IMR-90 (cell line): ENCODE measurements around the gene CABCOCO1. TPM values are rescaled to one million over a fixed set of nuclear protein-coding genes. Genes with fewer than 3 reads are reported as not detected.

Experiments used
- ATAC-seq: fragments of 200-7000 bp; cut with Tn5 transposase; 2 replicates; pipeline ENCODE4 v1.9.1; 2020; ENCODE audit warnings: low read depth, mild to moderate bottlenecking, moderate library complexity
- BruUV-seq: library from RNA; stranded (reverse); fragments of 400-500 nt; replicated peaks from 2 replicates; lab custom pipeline; 2021; lab: Mats Ljungman, UMichigan
- CTCF ChIA-PET: fragments of 300-600 bp; formaldehyde crosslinking; extraction: SDS; loops from one replicate; lab custom pipeline; 2021; ENCODE audit warnings: antibody characterized with exemption; lab: Yijun Ruan, JAX
- POLR2A ChIA-PET: fragments of 300-600 bp; sonication (Branson Sonifier 250); formaldehyde crosslinking; loops from one replicate; lab custom pipeline; 2022; ENCODE audit warnings: antibody characterized with exemption; ENCODE audit not compliant: unreplicated experiment; lab: Charles Lee
- DNase-seq: peaks from one replicate; pipeline ENCODE4 v3.0.0; 2013
- H2AFZ ChIP-seq: replicated peaks from 2 replicates; pipeline ENCODE3; 2013; ENCODE audit warnings: low read length, mild to moderate bottlenecking; ENCODE audit not compliant: poor library complexity
- H2AK5ac ChIP-seq: 2 replicates; pipeline ENCODE4 v1.6.1; 2013; ENCODE audit warnings: low read depth, low read length, inconsistent platforms
- H2AK9ac ChIP-seq: replicated peaks from 2 replicates; pipeline ENCODE3; 2013; ENCODE audit warnings: mild to moderate bottlenecking, low read depth, low read length, moderate library complexity; ENCODE audit not compliant: poor library complexity
- H2BK120ac ChIP-seq: 2 replicates; pipeline ENCODE4 v1.6.1; 2013; ENCODE audit warnings: low read depth, low read length, inconsistent platforms
- H2BK15ac ChIP-seq: 3 replicates; pipeline ENCODE4 v1.6.1; 2013; ENCODE audit warnings: low read depth, low read length, inconsistent platforms
- H2BK20ac ChIP-seq: 2 replicates; pipeline ENCODE4 v1.6.1; 2013; ENCODE audit warnings: low read depth, mild to moderate bottlenecking, inconsistent platforms, low read length, moderate library complexity
- H2BK5ac ChIP-seq: 2 replicates; pipeline ENCODE4 v1.6.1; 2013; ENCODE audit warnings: mild to moderate bottlenecking, low read depth, low read length, inconsistent platforms; ENCODE audit not compliant: poor library complexity, severe bottlenecking
- H3K14ac ChIP-seq: replicated peaks from 2 replicates; pipeline ENCODE4 v1.6.1; 2013; ENCODE audit warnings: low read depth, low read length, inconsistent platforms
- H3K18ac ChIP-seq: 2 replicates; pipeline ENCODE4 v1.6.1; 2013; ENCODE audit warnings: low read depth, low read length, control low read depth
- H3K23ac ChIP-seq: 2 replicates; pipeline ENCODE4 v1.6.1; 2013; ENCODE audit warnings: low read depth, low read length, inconsistent platforms
- H3K27ac ChIP-seq: 2 replicates; pipeline ENCODE4 v1.5.1; 2013; ENCODE audit warnings: mild to moderate bottlenecking, control low read depth, low read length; ENCODE audit not compliant: insufficient read depth
- H3K27me3 ChIP-seq: 2 replicates; pipeline ENCODE4 v1.6.1; 2013; ENCODE audit warnings: low read length; ENCODE audit not compliant: control insufficient read depth, insufficient read depth
- H3K36me3 ChIP-seq: 2 replicates; pipeline ENCODE4 v1.6.1; 2013; ENCODE audit warnings: low read length, mixed read lengths; ENCODE audit not compliant: control insufficient read depth, insufficient read depth
- H3K4ac ChIP-seq: 2 replicates; pipeline ENCODE4 v1.6.1; 2013; ENCODE audit warnings: low read depth, low read length, inconsistent platforms
- H3K4me1 ChIP-seq: 2 replicates; pipeline ENCODE4 v1.6.1; 2013; ENCODE audit warnings: low read length, mixed read lengths; ENCODE audit not compliant: control insufficient read depth, insufficient read depth
- H3K4me2 ChIP-seq: 2 replicates; pipeline ENCODE4 v1.6.1; 2013; ENCODE audit warnings: low read depth, mild to moderate bottlenecking, control low read depth, low read length, moderate library complexity
- H3K4me3 ChIP-seq: 2 replicates; pipeline ENCODE4 v1.5.1; 2013; ENCODE audit warnings: low read depth, mild to moderate bottlenecking, control low read depth, low read length, moderate library complexity; ENCODE audit not compliant: insufficient read depth
- H3K56ac ChIP-seq: 2 replicates; pipeline ENCODE4 v1.6.1; 2013; ENCODE audit warnings: low read length, inconsistent platforms; ENCODE audit not compliant: insufficient read depth; ENCODE audit errors: extremely low read depth
- H3K79me1 ChIP-seq, 2 experiments: 2 replicates each; pipeline ENCODE4 v1.6.1; 2013; ENCODE audit warnings: low read length in 2 of 2, inconsistent platforms in 1 of 2, low read depth in 1 of 2
- H3K9ac ChIP-seq: 2 replicates; pipeline ENCODE4 v1.6.1; 2013; ENCODE audit warnings: low read depth, low read length, control low read depth
- H3K9me1 ChIP-seq: 2 replicates; pipeline ENCODE4 v1.6.1; 2013; ENCODE audit warnings: low read length, inconsistent platforms; ENCODE audit not compliant: insufficient read depth
- H3K9me3 ChIP-seq: 2 replicates; pipeline ENCODE4 v1.6.1; 2013; ENCODE audit warnings: low read length; ENCODE audit not compliant: control insufficient read depth, insufficient read depth
- H4K20me1 ChIP-seq: 2 replicates; pipeline ENCODE4 v1.6.1; 2013; ENCODE audit warnings: low read length, inconsistent platforms; ENCODE audit not compliant: insufficient read depth
- H4K5ac ChIP-seq: 2 replicates; pipeline ENCODE4 v1.6.1; 2013; ENCODE audit warnings: mild to moderate bottlenecking, low read depth, low read length, control low read depth
- H4K8ac ChIP-seq, 2 experiments: 2 replicates each; pipeline ENCODE4 v1.6.1; 2013; ENCODE audit warnings: low read depth in 2 of 2, low read length in 2 of 2, control low read depth in 1 of 2, inconsistent platforms in 1 of 2
- H4K91ac ChIP-seq: 2 replicates; pipeline ENCODE4 v1.6.1; 2013; ENCODE audit warnings: low read depth, low read length, inconsistent platforms; ENCODE audit not compliant: insufficient read depth
- BHLHE40 ChIP-seq: fragments of 150-350 bp; IDR thresholded peaks from 2 replicates; pipeline ENCODE4 v1.6.1; 2016; ENCODE audit warnings: mild to moderate bottlenecking, low read depth, low read length
- CEBPB ChIP-seq: IDR thresholded peaks from 2 replicates; pipeline ENCODE4 v1.6.1; 2012; ENCODE audit warnings: low read depth, low read length, improper control_type of control experiment
- CHD1 ChIP-seq: IDR thresholded peaks from 2 replicates; pipeline ENCODE4 v1.6.1; 2012; ENCODE audit warnings: low read depth, low read length, improper control_type of control experiment
- CTCF ChIP-seq: conservative IDR thresholded peaks from 2 replicates; pipeline ENCODE4 v1.5.1; 2012; ENCODE audit warnings: mild to moderate bottlenecking, low read depth, low read length, improper control_type of control experiment
- ELK1 ChIP-seq: fragments of 150-350 bp; IDR thresholded peaks from 2 replicates; pipeline ENCODE4 v1.6.1; 2016; ENCODE audit warnings: low read depth, mild to moderate bottlenecking, low read length, moderate library complexity, borderline replicate concordance
- FOS ChIP-seq: fragments of 150-350 bp; IDR thresholded peaks from 2 replicates; pipeline ENCODE4 v1.6.1; 2016; ENCODE audit warnings: low read depth, low read length
- MAFK ChIP-seq: IDR thresholded peaks from 2 replicates; pipeline ENCODE4 v1.6.1; 2012; ENCODE audit warnings: low read depth, low read length, improper control_type of control experiment
- MAZ ChIP-seq: IDR thresholded peaks from 2 replicates; pipeline ENCODE4 v1.6.1; 2012; ENCODE audit warnings: low read depth, mild to moderate bottlenecking, low read length, improper control_type of control experiment, moderate library complexity, borderline replicate concordance
- MXI1 ChIP-seq: IDR thresholded peaks from 2 replicates; pipeline ENCODE4 v1.6.1; 2012; ENCODE audit warnings: low read depth, mild to moderate bottlenecking, low read length, moderate library complexity, borderline replicate concordance
- NFE2L2 ChIP-seq: fragments of 150-350 bp; IDR thresholded peaks from 2 replicates; pipeline ENCODE4 v1.6.1; 2016; ENCODE audit warnings: low read depth, mild to moderate bottlenecking, low read length
- POLR2A ChIP-seq: IDR thresholded peaks from 2 replicates; pipeline ENCODE4 v1.6.1; 2012; ENCODE audit warnings: mild to moderate bottlenecking, low read depth, low read length
- RAD21 ChIP-seq: IDR thresholded peaks from 2 replicates; pipeline ENCODE4 v1.6.1; 2012; ENCODE audit warnings: low read length, improper control_type of control experiment
- RCOR1 ChIP-seq: IDR thresholded peaks from 2 replicates; pipeline ENCODE4 v1.6.1; 2012; ENCODE audit warnings: mild to moderate bottlenecking, low read length, improper control_type of control experiment; ENCODE audit not compliant: insufficient replicate concordance
- RFX5 ChIP-seq: IDR thresholded peaks from 2 replicates; pipeline ENCODE4 v1.8.0; 2012; ENCODE audit warnings: low read depth, mild to moderate bottlenecking, low read length, moderate library complexity
- SMC3 ChIP-seq: fragments of 150-350 bp; IDR thresholded peaks from 2 replicates; pipeline ENCODE4 v1.6.1; 2016; ENCODE audit warnings: low read depth, mild to moderate bottlenecking, antibody characterized with exemption, low read length, moderate library complexity
- USF2 ChIP-seq: fragments of 150-350 bp; IDR thresholded peaks from 2 replicates; pipeline ENCODE4 v1.6.1; 2017; ENCODE audit warnings: mild to moderate bottlenecking, antibody characterized with exemption, low read length, low read depth
- WGBS, 2 experiments: methylation state at CpG; one replicate each; pipeline versions ENCODE4 v1.1.5 to v1.1.7; 2013; ENCODE audit warnings: missing lambda C conversion rate in 2 of 2; ENCODE audit not compliant: insufficient read length in 1 of 2; ENCODE audit errors: extremely low coverage in 2 of 2; 5-methylcytosine and 5-hydroxymethylcytosine counted together
- dilution Hi-C: fragments of 300-500 bp; cut with HindIII; formaldehyde crosslinking; loops from one replicate; pipeline ENCODE4 v1.14.3; 2018; ENCODE audit warnings: low sequenced_read_pairs; ENCODE audit not compliant: unreplicated experiment
- in situ Hi-C: fragments of 300-500 bp; cut with MboI; formaldehyde crosslinking; loops from 3 replicates; pipeline ENCODE4 v1.14.3; 2019; ENCODE audit warnings: low sequenced_read_pairs, inconsistent platforms, mixed read lengths
- intact Hi-C: fragments of 100-400 bp; cut with micrococcal nuclease; formaldehyde crosslinking; loops from 2 replicates; pipeline ENCODE4 v1.10.0; 2022
- polyA plus RNA-seq, 3 experiments: library from polyadenylated mRNA; depleted of rRNA; stranded (reverse); fragments of >200 nt; gene quantifications; 2 replicates each; pipeline ENCODE4 v1.2.3, GENCODE V29; 2012; ENCODE audit warnings: low replicate concordance in 1 of 3
- total RNA-seq: library from RNA; depleted of rRNA; stranded (reverse); fragments of >200 nt; gene quantifications from 2 replicates; pipeline ENCODE4 v1.2.3, GENCODE V29; 2012

The CABCOCO1 gene
- total and polyA plus RNA-seq, 2 of the 4 experiments (the other 2 are of a cell fraction): 0.18 to 0.31 TPM

- H3K23ac ChIP-seq: no peak overlapping the region
- H3K36me3 ChIP-seq: no peaks in the 10 kb centered on the region
- H3K18ac ChIP-seq: no peak overlapping the region
- WGBS, 2 experiments: no CpG with 5 or more reads among the region's 4 CpGs
- no peak overlapping the region for H2AK9ac ChIP-seq
- no peak overlapping the region for H2AFZ ChIP-seq
- H3K4me3 ChIP-seq: no peak overlapping the region
- H3K56ac ChIP-seq: no peak overlapping the region
- no peaks in the 10 kb centered on the region for H3K27me3 ChIP-seq
- H2BK20ac ChIP-seq: no peak overlapping the region
- H4K5ac ChIP-seq: no peak overlapping the region
- H2BK120ac ChIP-seq: no peak overlapping the region
- H4K91ac ChIP-seq: no peak overlapping the region
- H4K8ac ChIP-seq: no peak overlapping the region
- no peak overlapping the region for H3K14ac ChIP-seq
- DNase-seq: no peak
- no peaks in the 10 kb centered on the region for H3K9me1 ChIP-seq
- no peak overlapping the region for H3K27ac ChIP-seq
- no peaks in the 10 kb centered on the region for H3K79me1 ChIP-seq
- no peak overlapping the region for H3K4ac ChIP-seq
- POLR2A ChIA-PET: no interaction called here
- intact Hi-C loops: loop anchor here (1.0 to 5.0 kb wide), 7 partner anchors 103 to 916 kb away; partner anchors contain the start of gene ARID5B
- H2BK15ac ChIP-seq: no peak overlapping the region
- no peak overlapping the region for H3K9ac ChIP-seq
- dilution Hi-C loops: no loop called here
- no peak overlapping the region for H2BK5ac ChIP-seq
- H3K9me3 ChIP-seq: no peaks in the 10 kb centered on the region
- TF ChIP-seq NFE2L2 (no peak), CTCF (no peak), RFX5 (no peak), USF2 (no peak), RAD21 (no peak), CEBPB (no peak), MAFK (no peak), FOS (no peak), POLR2A (no peak), CHD1 (no peak), RCOR1 (no peak), BHLHE40 (no peak), MXI1 (no peak), MAZ (no peak), ELK1 (no peak), SMC3 (no peak)
- no peak overlapping the region for H3K4me2 ChIP-seq
- no TSS peak for BruUV-seq
- no peaks in the 10 kb centered on the region for H4K20me1 ChIP-seq
- no peaks in the 10 kb centered on the region for H3K4me1 ChIP-seq
- in situ Hi-C loops: loop anchor here (10.0 kb wide), 2 partner anchors 448 to 918 kb away; no protein-coding TSS in a partner anchor
- no peak for ATAC-seq
- CTCF ChIA-PET: interaction anchor here (0.6 to 1.4 kb wide), 5 partner anchors 15 to 461 kb away, joined by 3 to 4 read pairs (median 3); no protein-coding TSS in a partner anchor
- H2AK5ac ChIP-seq: no peak overlapping the region
Measured at GRCh38 chr10:61732629-61733278, 70.0 kb downstream of the CABCOCO1 start.
